Fibroblast of the aortic adventitia (primary cell): ENCODE measurements around the gene OR51B5. TPM values are rescaled to one million over a fixed set of nuclear protein-coding genes. Genes with fewer than 3 reads are reported as not detected.
A peak's percentile ranks its signal among the peaks of the same experiment; 100 is the strongest.
"Not testable (repeated sequence)": the region's sequence is repeated elsewhere in the genome, so short reads cannot be mapped to it uniquely, and the experiment has no call there.

ENCODE experiments used
- DNase-seq: peaks from one replicate; pipeline ENCODE4 v3.0.0-alpha.2; 2010; ENCODE audit warnings: low read depth
- H3K4me3 ChIP-seq: 2 replicates; pipeline ENCODE4 v1.5.1; 2011; ENCODE audit warnings: low read depth, mild to moderate bottlenecking, control low read depth, low read length, moderate library complexity
- total RNA-seq: library from RNA; depleted of rRNA; stranded (reverse); fragments of >200 nt; gene quantifications from 2 replicates; pipeline ENCODE4 v1.2.3, GENCODE V29; 2012; ENCODE audit warnings: low replicate concordance
- TF ChIP-seq, protein P1 (sequence below): IDR thresholded peaks from 2 replicates; pipeline ENCODE4 v1.5.1; 2011; ENCODE audit warnings: mild to moderate bottlenecking, low read length, control low read depth, inconsistent platforms; ENCODE audit not compliant: insufficient read depth

OR51B5 gene
- total RNA-seq, 1 donor: not detected

- H3K4me3 ChIP-seq: no peak overlapping the region
- TF ChIP-seq, protein P1, sequence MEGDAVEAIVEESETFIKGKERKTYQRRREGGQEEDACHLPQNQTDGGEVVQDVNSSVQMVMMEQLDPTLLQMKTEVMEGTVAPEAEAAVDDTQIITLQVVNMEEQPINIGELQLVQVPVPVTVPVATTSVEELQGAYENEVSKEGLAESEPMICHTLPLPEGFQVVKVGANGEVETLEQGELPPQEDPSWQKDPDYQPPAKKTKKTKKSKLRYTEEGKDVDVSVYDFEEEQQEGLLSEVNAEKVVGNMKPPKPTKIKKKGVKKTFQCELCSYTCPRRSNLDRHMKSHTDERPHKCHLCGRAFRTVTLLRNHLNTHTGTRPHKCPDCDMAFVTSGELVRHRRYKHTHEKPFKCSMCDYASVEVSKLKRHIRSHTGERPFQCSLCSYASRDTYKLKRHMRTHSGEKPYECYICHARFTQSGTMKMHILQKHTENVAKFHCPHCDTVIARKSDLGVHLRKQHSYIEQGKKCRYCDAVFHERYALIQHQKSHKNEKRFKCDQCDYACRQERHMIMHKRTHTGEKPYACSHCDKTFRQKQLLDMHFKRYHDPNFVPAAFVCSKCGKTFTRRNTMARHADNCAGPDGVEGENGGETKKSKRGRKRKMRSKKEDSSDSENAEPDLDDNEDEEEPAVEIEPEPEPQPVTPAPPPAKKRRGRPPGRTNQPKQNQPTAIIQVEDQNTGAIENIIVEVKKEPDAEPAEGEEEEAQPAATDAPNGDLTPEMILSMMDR: no peak
- DNase-seq: no peak
Observed at GRCh38 chr11:5368502-5369043, 25.2 kb upstream of the OR51B5 start.

DNA sequence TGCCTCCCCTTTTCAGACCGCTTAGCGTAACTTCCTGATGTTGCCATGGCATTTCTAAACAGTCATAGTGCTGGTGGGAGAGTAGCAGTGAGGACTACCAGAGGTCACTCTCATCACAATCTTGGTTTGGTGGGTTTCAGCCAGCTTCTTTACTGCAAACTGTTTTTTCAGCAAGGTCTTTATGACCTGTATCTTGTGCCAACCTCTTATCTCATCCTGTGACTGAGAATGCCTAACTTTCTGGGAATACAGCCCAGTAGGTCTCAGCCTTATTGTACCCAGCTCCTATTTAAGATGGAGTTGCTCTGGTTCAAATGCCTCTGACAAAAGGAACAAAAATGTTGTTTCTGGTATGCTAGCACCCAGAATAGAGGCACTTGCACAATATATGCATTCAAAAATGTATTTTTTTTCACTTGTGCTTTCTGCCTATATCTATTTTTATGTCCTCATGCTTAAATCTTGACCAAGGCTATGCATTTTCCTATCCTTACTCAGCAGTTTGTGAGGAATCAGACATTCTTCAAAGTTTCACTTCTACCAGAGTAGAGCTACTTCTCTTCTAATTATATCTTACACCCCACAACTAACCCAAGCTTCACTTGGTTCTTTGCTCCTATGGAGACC lies 24.2 kb upstream of the OR51B5 start:
- H3K4me3 ChIP-seq: no peak overlapping the region
- peak; percentile 97 for DNase-seq
- TF ChIP-seq, protein P1: no peak

DNA sequence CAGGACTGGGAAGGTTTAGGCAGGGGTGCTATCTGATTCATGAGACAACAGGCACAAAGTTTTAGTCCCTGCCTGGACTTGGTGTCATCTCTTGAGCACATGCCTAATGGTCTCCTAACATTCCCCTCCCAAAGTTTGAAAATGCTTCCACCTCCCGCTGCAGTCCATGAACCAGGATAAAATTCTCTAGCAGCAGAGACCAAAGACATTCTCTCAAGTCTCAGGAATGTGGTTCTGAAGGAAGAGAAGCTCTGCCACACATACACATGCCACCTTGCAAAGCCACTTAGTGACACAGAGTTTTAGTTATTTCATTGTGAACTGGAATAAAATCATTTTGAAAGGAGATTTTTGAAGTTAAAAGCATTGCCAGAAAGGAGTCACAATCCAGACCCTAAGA lies 23.5 kb upstream of the OR51B5 start:
- DNase-seq: peak; percentile 28
- TF ChIP-seq, protein P1: no peak
- H3K4me3 ChIP-seq: no peak overlapping the region

- DNase-seq, H3K4me3 ChIP-seq: not testable (repeated sequence)
Observed at GRCh38 chr11:5366365-5366764, 23.0 kb upstream of the OR51B5 start.

- no peak overlapping the region for H3K4me3 ChIP-seq
- peak; percentile 84 for DNase-seq
- TF ChIP-seq, protein P1: no peak
Observed at GRCh38 chr11:5364214-5364613, 20.9 kb upstream of the OR51B5 start.

GRCh38 chr11:5363679-5364078 lies 20.4 kb upstream of the OR51B5 start:
- no peak overlapping the region for H3K4me3 ChIP-seq
- DNase-seq: no peak

DNA sequence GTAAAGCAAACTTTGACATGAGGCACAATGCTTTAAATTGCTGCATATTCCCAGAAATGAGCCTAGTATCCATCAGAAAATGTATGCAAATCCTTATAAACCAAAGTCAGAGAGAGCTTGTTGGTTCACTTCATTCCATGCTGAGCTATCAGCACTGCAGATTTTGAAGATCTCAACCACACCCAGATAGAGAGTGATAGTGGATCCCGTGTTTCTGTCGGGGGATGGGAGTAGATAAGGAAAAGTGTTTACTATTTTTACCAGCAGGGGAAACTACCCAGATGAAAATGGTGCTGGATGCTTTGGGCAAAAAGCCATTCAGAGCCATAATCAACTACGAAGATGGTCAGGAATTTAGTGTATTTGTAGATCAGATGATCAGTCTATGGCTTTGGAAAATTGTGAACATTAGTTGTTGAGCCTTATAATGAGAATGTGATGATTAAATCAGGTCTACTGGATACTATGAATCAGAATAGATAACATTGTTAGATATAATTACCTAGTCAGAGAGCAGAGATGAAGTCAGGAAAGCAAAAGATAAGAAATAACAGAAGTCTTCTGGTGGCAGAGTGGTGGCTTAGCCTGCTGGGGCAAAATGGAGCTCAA lies 18.8 kb upstream of the OR51B5 start:
- no peak overlapping the region for H3K4me3 ChIP-seq
- DNase-seq: peak; percentile 78
- TF ChIP-seq, protein P1: no peak

More at GRCh38 chr11:5363679-5364078, 20.4 kb upstream of the OR51B5 start:
- TF ChIP-seq, protein P1: no peak

DNA sequence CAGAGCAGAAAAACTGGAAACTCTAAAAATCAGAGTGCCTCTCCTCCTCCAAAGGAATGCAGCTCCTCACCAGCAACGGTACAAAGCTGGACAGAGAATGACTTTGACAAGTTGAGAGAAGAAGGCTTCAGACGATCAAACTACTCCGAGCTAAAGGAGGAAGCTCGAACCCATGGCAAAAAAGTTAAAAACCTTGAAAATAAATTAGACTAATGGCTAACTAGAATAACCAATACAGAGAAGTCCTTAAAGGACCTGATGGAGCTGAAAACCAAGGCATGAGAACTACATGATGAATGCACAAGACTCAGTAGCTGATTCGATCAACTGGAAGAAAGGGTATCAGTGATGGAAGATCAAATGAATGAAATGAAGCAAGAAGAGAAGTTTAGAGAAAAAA lies 12.7 kb upstream of the OR51B5 start:
- DNase-seq, H3K4me3 ChIP-seq: not testable (repeated sequence)
